Left ventricle myocardium inferior (tissue), 1 donor: ENCODE results near the gene SEMA4G. TPM values are rescaled to one million over a fixed set of nuclear protein-coding genes. Genes with fewer than 3 reads are reported as not detected.

ENCODE experiments used
- DNase-seq: peaks from one replicate; pipeline ENCODE4 v3.0.0-alpha.2; 2020
- H3K27ac ChIP-seq: fragments of 200-600 bp; replicated peaks from 2 replicates; pipeline ENCODE4 v1.8.0; 2021
- H3K27me3 ChIP-seq: fragments of 200-600 bp; 2 replicates; pipeline ENCODE4 v1.8.0; 2021; ENCODE audit warnings: low read depth
- H3K36me3 ChIP-seq: fragments of 200-600 bp; 2 replicates; pipeline ENCODE4 v1.8.0; 2021
- H3K4me1 ChIP-seq: fragments of 200-600 bp; 2 replicates; pipeline ENCODE4 v1.8.0; 2021
- H3K4me3 ChIP-seq: fragments of 200-600 bp; 2 replicates; pipeline ENCODE4 v1.8.0; 2021; ENCODE audit warnings: mild to moderate bottlenecking, moderate library complexity
- H3K9me3 ChIP-seq: fragments of 200-600 bp; replicated peaks from 2 replicates; pipeline ENCODE4 v1.8.0; 2021
- intact Hi-C: fragments of 100-400 bp; cut with micrococcal nuclease; formaldehyde crosslinking; loops from one replicate; pipeline ENCODE4 v1.11.0; 2022
- total RNA-seq: library from RNA; stranded (reverse); fragmentation: NEBNext Ultra II Directional; extraction: Animal tissue kit (Norgen Biotek cat#: 25700); gene quantifications from one replicate; pipeline ENCODE4 v1.2.1, GENCODE V29; 2021
- TF ChIP-seq, protein P1 (sequence below): fragments of 200-600 bp; IDR thresholded peaks from 2 replicates; pipeline ENCODE4 v1.8.0; 2021; ENCODE audit warnings: antibody characterized with exemption, mild to moderate bottlenecking, borderline replicate concordance
- donor health status: DM: no; HTN: yes; CAD: no; lungs with severe emphysema.

The SEMA4G gene
- total RNA-seq, 1 donor from 2014 or later: 0.52 TPM

DNA sequence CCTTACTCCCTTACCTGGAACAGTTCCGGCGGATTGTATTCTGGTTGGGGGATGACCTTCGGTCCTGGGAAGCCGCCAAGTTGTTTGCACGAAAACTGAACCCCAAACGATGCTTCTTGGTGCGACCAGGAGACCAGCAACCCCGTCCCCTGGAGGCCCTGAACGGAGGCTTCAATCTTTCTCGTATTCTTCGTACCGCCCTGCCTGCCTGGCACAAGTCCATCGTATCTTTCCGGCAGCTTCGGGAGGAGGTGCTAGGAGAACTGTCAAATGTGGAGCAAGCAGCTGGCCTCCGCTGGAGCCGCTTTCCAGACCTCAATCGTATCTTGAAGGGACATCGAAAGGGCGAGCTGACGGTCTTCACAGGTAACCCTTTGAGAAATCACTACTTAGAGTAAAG is 19.8 kb downstream of the SEMA4G start:
- H3K27me3 ChIP-seq: no peaks in the 10 kb centered on the region
- H3K4me3 ChIP-seq: no peak overlapping the region
- DNase-seq: no peak
- TF ChIP-seq, protein P1, sequence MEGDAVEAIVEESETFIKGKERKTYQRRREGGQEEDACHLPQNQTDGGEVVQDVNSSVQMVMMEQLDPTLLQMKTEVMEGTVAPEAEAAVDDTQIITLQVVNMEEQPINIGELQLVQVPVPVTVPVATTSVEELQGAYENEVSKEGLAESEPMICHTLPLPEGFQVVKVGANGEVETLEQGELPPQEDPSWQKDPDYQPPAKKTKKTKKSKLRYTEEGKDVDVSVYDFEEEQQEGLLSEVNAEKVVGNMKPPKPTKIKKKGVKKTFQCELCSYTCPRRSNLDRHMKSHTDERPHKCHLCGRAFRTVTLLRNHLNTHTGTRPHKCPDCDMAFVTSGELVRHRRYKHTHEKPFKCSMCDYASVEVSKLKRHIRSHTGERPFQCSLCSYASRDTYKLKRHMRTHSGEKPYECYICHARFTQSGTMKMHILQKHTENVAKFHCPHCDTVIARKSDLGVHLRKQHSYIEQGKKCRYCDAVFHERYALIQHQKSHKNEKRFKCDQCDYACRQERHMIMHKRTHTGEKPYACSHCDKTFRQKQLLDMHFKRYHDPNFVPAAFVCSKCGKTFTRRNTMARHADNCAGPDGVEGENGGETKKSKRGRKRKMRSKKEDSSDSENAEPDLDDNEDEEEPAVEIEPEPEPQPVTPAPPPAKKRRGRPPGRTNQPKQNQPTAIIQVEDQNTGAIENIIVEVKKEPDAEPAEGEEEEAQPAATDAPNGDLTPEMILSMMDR: no peak
- H3K27ac ChIP-seq: no peak overlapping the region
- intact Hi-C loops: no loop called here
- no peaks in the 10 kb centered on the region for H3K9me3 ChIP-seq
- H3K4me1 ChIP-seq: peaks cover 40% of the 10 kb centered on the region
- peaks cover 51% of the 10 kb centered on the region for H3K36me3 ChIP-seq

- peaks cover 44% of the 10 kb centered on the region for H3K36me3 ChIP-seq
- H3K27ac ChIP-seq: no peak overlapping the region
- no peaks in the 10 kb centered on the region for H3K9me3 ChIP-seq
- H3K27me3 ChIP-seq: no peaks in the 10 kb centered on the region
- no peak for DNase-seq
- TF ChIP-seq, protein P1: peak; percentile 79
- H3K4me1 ChIP-seq: peaks cover 34% of the 10 kb centered on the region
- no peak overlapping the region for H3K4me3 ChIP-seq
- intact Hi-C loops: no loop called here
These were observed 24.8 kb downstream of the SEMA4G start for GRCh38 chr10:100993986-100994708.

- Histone ChIP-seq H3K4me1 (peaks cover 37% of the 10 kb centered on the region), H3K4me3 (no peak overlapping the region), H3K27ac (no peak overlapping the region), H3K9me3 (no peaks in the 10 kb centered on the region), H3K27me3 (no peaks in the 10 kb centered on the region), H3K36me3 (peaks cover 35% of the 10 kb centered on the region)
- TF ChIP-seq, protein P1: no peak
- DNase-seq: no peak
- intact Hi-C loops: no loop called here
These were observed 25.9 kb downstream of the SEMA4G start for GRCh38 chr10:100995181-100995580.

- no peak for DNase-seq
- H3K36me3 ChIP-seq: peaks cover 18% of the 10 kb centered on the region
- TF ChIP-seq, protein P1: no peak
- H3K27ac ChIP-seq: peak overlapping the region; percentile 100
- peaks cover 54% of the 10 kb centered on the region for H3K4me1 ChIP-seq
- no peaks in the 10 kb centered on the region for H3K27me3 ChIP-seq
- H3K9me3 ChIP-seq: no peaks in the 10 kb centered on the region
- H3K4me3 ChIP-seq: peak overlapping the region; percentile 96
- intact Hi-C loops: no loop called here
These were observed 27.5 kb downstream of the SEMA4G start for GRCh38 chr10:100996678-100997359.

DNA sequence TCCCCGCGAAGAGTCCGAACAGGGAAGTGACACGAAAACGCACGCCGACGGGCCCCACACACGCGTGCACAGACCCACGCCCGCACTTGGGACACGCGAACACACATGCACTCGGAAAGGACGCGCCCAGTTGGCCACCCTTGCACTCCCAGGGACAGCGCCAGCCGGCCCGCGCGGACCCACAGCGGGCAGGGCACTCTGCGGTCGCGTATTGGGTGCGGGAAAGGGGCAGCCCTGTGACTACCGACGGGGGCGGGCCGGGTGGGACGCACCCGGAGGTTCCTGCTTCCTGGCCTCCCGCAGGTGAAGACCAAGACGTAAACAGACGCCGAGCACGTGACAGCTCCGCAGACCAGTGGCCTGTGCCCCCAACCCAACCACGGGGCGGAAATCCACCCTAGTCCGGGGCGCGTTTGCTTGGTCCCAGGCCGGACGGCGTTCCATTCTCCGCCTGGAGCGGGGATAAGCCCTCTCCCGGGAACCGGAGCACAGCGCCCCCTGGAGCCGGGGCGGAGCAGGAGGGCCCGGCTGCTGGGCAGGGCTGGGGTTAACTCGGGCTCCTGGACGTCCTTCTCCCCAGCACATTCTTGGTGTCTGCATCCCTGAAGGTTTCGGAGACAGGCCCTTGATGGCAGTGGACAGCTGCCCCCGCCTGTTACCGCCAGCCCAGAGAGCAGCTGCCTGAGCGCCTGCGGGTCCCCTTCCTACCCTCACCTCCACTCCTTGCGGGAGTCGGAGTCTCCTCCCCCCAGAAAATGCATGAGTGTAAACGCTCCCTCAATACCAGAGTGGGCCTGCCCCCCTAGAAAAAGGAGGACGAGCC is 28.3 kb downstream of the SEMA4G start:
- no peaks in the 10 kb centered on the region for H3K9me3 ChIP-seq
- H3K27ac ChIP-seq: peak overlapping the region; percentile 100
- H3K27me3 ChIP-seq: no peaks in the 10 kb centered on the region
- peak overlapping the region; percentile 96 for H3K4me3 ChIP-seq
- intact Hi-C loops: no loop called here
- H3K4me1 ChIP-seq: peaks cover 61% of the 10 kb centered on the region
- peaks cover 17% of the 10 kb centered on the region for H3K36me3 ChIP-seq
- DNase-seq: peak; percentile 76
- TF ChIP-seq, protein P1: peak; percentile 89
